ENCODE data around the gene SARNP.

Gene SARNP

GRCh38 chr12:55724226-55724939 is 93.1 kb downstream of the SARNP start:
- DNase-seq (ENCODE audit: low spot score), result peak; percentile 85

DNA sequence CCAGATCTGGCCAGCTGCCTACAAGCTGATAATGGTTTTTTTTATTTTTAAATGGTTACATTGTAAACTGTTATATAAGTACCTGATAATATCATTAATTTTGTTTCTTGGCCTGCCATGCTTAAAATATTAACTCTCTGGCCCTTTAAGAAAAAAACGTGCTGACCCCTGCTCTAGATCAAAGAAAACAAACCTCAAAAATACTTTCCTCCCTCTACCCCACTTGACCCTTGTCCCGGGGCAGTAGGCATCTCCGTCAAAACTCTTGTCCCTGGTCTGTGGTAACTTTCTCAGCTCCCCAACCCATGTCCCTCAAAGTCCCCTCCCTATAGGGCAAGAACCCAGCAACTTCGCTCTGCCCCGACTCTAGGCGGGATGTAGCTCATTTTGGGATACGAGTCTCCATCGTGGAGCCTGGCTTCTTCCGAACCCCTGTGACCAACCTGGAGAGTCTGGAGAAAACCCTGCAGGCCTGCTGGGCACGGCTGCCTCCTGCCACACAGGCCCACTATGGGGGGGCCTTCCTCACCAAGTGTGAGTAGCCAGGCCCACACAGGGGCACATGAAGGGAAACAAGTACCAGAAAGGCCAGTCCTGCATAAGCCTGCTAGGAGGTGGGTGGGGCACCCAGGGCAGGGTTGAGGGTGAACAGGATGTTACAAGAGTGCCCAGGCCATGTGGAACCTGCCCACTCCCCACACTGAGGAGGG is 93.9 kb downstream of the SARNP start:
- no peak for DNase-seq (ENCODE audit: low spot score)

DNA sequence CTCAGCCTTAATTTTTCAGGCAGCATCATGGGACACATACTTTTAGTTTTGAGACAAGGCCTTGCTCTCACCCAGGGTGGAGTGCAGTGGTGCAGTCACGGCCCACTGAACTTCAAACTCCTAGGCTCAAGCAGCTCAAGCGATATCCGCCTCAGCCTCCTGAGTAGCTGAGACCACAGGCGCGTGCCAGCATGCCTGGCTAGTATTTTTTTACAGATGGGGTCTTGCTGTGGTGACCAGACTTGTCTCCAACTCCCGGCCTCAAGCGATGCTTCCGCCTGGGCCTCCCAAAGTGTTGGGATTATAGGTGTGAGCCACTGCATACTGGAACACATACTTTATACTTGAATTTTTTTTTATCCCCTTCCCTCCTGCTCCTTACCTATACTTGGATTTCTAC is 94.6 kb downstream of the SARNP start:
- no peak for DNase-seq (ENCODE audit: low spot score)

DNA sequence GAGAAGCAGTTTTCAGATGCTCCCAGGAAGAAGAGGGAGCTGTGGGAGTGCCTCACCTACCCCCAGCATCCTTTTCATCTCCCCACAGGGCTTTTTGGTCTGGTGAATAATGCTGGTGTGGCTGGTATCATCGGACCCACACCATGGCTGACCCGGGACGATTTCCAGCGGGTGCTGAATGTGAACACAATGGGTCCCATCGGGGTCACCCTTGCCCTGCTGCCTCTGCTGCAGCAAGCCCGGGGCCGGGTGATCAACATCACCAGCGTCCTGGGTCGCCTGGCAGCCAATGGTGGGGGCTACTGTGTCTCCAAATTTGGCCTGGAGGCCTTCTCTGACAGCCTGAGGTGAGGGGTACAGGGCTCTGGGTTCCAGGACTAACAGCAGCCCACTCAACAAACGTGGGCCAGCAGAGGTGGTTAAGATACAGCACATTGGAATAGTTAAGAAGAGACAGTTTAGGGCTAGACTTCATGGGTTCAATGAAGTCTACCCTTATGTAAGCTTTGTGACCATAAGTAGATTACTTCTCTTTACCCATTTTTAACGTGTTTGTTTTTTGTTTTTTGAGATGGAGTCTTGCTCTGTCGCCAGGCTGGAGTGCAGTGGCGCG is 95.8 kb downstream of the SARNP start:
- no peak for DNase-seq (ENCODE audit: low spot score)

GRCh38 chr12:55720894-55721444 is 96.6 kb downstream of the SARNP start:
- peak; percentile 88 for DNase-seq (ENCODE audit: low spot score)

GRCh38 chr12:55720071-55720564 is 97.4 kb downstream of the SARNP start, which contains the start of gene RDH5:
RDH5 (plus strand) TSS chr12:55720393; CDS start chr12:55721185, 792 bp downstream.
- peak; percentile 69 for DNase-seq (ENCODE audit: low spot score)

GRCh38 chr12:55719371-55719770 is 98.2 kb downstream of the SARNP start:
- DNase-seq (ENCODE audit: low spot score), result no peak

- DNase-seq (ENCODE audit: low spot score), result no peak
Observed at GRCh38 chr12:55718624-55719275, 98.8 kb downstream of the SARNP start.

GRCh38 chr12:55718015-55718414 is 99.5 kb downstream of the SARNP start:
- no peak for DNase-seq (ENCODE audit: low spot score)

DNA sequence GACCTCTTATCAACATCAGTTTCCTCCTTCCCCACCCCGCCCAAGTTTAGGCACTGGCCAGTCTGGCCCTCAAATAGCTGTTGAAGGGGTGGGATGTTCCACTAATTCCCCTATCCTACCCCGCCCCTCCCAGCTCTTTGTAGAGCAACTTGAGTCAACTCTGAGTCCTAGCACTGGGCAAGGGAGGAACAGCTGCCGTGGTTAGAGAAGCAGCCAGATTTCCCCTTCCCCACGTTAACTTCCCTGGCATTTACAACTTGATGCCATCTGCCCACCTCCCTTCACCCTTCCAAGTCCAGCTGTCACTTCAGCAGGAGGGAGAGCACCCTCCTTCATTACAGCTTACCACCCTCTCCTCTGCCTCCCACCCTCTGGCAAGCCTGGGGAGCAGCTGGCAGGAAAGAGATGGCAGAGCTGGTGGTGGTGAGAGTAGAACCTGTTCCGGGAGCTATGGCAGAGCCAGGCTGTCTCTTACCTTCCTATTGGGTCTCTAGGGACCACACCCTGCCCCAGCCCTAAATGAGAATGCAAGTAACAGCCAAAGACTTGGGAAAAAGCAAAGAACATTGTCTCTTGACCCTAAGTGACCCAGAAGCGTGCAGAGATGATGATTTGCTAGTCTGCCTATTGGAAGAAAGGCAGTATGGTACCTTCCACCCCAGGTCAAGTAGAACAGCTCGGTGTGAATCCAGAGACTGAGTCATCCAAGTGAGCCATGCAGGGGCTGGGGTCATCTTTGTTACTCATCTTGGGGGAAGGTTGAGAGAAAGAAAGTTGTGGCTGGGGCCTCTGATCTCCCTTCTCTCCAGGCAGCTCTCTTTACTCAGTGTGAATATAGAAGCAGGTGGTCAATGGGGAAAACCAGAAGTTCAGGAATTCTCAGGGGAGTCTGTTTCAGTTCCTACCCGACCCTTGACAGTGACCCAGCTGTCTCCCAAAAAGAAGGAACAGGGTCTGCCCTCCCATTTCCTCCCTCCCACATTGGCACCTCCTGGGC is 100.2 kb downstream of the SARNP start:
- no peak for DNase-seq (ENCODE audit: low spot score)

GRCh38 chr12:55716582-55716957 is 101.0 kb downstream of the SARNP start:
- no peak for DNase-seq (ENCODE audit: low spot score)

DNA sequence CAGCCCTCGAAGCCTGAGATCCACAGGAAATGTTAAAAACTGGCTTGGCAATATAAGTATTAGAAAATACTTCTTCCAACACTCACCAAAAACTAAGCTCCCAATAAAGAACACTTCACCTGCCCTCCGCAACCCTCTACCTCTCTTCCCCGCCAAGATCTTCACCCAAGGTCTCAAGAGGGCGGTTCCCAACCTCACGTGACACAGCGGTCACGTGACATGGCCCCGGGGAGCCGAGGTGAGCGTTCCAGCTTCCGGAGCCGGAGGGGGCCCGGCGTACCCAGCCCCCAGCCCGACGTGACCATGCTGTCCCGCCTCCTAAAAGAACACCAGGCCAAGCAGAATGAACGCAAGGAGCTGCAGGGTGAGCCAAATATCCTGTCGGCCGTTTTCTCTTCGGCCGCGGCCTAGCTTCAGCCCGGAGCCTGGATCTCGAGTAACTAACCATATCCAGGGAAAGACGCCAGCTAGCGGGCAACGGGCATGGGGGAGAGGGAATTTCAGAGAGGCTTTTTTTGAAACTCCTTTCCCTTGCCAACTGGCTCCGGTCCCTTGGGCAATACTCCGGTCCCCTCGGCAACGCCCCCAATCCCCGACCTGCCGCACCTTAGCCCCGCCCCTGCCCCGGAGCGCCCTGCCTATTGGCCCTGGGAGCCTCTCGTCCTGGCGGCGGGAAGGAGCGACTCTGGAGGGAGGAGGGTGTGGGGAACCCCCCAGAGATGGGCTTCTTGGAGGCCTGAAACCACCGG is 101.5 kb downstream of the SARNP start, which contains the start of gene BLOC1S1:
Gene BLOC1S1, plus strand, starts transcription at position 214 of the 749 bp plus-strand sequence. Its CDS starts 6 bp downstream, at position 220.
- peak; percentile 90 for DNase-seq (ENCODE audit: low spot score)

GRCh38 chr12:55715169-55715764 is 102.3 kb downstream of the SARNP start:
- no peak for DNase-seq (ENCODE audit: low spot score)

- no peak for DNase-seq (ENCODE audit: low spot score)
Observed at GRCh38 chr12:55713721-55714120, 103.8 kb downstream of the SARNP start.

- no peak for DNase-seq (ENCODE audit: low spot score)
Observed at GRCh38 chr12:55712700-55713415, 104.7 kb downstream of the SARNP start.

DNA sequence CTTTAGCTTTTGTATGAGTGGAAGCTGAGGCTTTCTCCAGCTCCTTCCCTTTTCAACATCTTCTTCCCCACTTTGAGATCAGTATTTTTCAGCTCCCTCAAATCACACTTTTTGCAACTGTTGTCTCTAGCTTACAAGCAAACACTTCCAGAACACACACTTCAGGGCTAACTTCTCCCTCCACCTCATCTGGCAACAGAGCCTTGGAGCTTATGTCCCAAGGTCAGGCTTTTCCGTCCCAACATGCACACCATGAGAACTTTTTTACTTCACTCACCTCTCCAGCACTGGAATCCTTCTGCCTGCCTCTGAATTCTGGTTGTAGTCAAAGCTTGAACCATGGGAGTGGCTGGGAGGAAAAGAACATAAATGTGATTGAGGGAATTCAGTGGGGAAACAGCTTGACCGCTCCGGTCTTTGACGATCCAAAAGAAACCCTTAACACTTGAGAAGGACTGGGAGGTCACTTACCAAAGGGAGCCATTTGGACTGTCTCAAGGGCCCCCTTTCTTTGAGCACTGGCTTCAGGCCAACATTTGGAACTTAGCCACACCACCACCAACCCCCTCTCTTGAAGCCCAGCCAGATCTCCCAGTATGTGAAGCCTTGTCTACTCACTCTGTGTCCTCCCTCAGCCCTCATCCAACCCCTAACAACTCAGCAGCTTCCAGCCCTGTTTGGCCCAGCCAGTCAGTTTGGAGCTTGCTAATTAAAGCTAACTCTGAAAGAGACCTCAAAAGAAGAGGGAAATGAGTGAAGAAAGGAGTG is 105.6 kb downstream of the SARNP start:
- DNase-seq (ENCODE audit: low spot score), result no peak

- no peak for DNase-seq (ENCODE audit: low spot score)
Observed at GRCh38 chr12:55708695-55709233, 108.8 kb downstream of the SARNP start.

Data from Ammon's horn (tissue), 1 donor.